Measurements from ENCODE around the gene PELI1.
"Not testable (repeated sequence)": the region's sequence is repeated elsewhere in the genome, so short reads cannot be mapped to it uniquely, and the experiment has no call there.

PELI1 gene

DNA sequence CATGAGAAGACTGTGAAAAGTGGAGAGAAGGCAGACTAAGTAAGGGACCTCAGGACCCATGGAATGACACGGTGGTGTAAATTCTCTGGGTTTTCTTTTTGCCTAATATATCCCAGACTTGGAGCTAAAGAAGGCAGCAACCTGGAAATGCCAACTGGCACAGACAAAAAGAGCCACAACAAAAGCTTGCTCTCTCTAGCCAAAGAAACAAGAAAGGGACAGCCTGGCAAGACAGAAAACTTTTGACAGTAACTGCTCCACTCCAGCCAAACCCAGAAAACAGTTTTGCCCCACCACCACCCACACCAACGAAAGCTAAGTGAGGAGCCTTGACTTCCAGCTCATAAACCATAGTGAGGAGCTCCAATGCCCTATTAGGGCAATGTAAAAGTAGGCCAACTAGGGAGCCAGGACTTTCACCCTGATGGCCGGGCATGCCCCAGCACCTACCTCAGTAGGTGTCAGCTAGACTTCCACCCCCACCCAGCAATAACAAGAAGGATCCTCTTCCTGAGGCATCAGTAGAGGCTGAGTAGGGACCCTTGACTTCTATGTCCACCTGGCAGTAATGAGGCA lies 35.5 kb downstream of the PELI1 start:
- no peaks in the 10 kb centered on the region for H3K9me3 ChIP-seq (ENCODE audit: control insufficient read depth in 2 of 2, low read length in 2 of 2)
- H3K4me3 ChIP-seq (ENCODE audit: low read length in 2 of 2), result no peak overlapping the region
- peaks cover 0 to 11% of the 10 kb centered on the region in 2 donors for H3K36me3 ChIP-seq (ENCODE audit: control insufficient read depth in 2 of 2, insufficient read depth in 2 of 2, low read length in 2 of 2)
- no peak overlapping the region for H3K27ac ChIP-seq (ENCODE audit: low read length)
- peaks cover 13% of the 10 kb centered on the region for H3K4me1 ChIP-seq (ENCODE audit: control insufficient read depth, insufficient read depth, low read length)
- H3K27me3 ChIP-seq (ENCODE audit: control insufficient read depth in 1 of 2, insufficient read depth in 2 of 2, low read length in 2 of 2), result no peaks in the 10 kb centered on the region
- H3K9ac ChIP-seq (ENCODE audit: low read length in 2 of 2), result no peak overlapping the region

DNA sequence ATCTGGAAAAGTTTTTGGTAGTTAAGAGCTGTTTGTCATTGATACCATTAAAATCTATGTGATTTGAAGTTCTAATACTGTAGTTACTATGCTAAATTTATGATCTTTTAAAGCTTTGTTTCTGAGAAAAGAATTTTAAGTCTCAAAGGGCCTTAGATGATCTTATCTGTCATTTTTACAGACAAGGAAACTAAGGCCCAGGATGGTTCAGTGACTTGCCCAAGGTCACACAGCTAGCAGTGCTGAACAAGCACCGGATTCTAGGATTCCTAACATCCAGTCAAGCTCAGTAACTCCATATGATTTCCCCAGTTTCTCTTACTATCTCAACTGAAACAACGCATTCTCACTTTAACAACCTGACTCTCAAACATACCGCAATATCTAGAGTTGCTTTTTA lies 37.7 kb downstream of the PELI1 start:
- Histone ChIP-seq H3K9me3 (ENCODE audit: control insufficient read depth in 2 of 2, low read length in 2 of 2) (no peaks in the 10 kb centered on the region), H3K27me3 (ENCODE audit: control insufficient read depth in 1 of 2, insufficient read depth in 2 of 2, low read length in 2 of 2) (no peaks in the 10 kb centered on the region), H3K4me1 (ENCODE audit: control insufficient read depth, insufficient read depth, low read length) (peaks cover 13% of the 10 kb centered on the region), H3K27ac (ENCODE audit: low read length) (no peak overlapping the region), H3K9ac (ENCODE audit: low read length in 2 of 2) (no peak overlapping the region), H3K36me3 (ENCODE audit: control insufficient read depth in 2 of 2, insufficient read depth in 2 of 2, low read length in 2 of 2) (peaks cover 2 to 11% of the 10 kb centered on the region in 2 donors), H3K4me3 (ENCODE audit: low read length in 2 of 2) (no peak overlapping the region)

DNA sequence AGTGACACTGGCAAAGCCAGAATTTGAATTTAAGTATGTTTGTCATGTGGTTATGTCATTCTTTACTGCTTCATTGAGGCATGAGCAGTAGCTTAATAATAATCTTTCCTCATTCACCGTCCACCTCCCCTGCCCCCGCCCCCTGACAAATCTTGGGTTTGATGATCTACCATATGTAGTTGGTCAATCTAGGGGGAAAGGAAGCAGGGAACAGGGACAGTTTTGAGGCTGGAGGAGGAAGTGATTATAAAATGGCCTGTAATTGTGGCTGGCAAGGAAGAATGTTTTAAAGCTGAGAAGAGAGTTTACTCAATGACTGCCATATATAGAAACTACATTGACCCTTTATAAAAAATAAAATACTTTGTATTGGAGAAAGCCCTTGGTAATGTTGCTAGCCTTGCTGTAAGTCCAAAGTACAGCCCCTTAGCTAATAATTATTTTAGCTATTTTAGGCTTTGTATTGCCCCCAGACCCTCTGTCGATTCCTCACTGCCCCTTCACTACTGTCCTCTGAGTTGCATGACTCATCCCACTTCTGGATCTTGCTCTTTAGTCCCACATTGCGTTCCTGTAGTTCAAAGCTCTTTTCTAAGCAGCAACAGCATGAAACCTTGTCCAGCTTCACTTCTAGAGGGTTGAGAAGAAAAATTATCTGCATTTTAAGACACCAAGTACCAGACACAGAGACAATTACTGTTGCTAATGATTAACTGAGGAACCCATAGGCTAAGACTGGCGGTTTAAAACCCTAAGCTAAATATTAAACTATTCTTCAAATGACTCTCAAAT lies 38.4 kb downstream of the PELI1 start:
- no peak overlapping the region for H3K27ac ChIP-seq (ENCODE audit: low read length)
- H3K4me1 ChIP-seq (ENCODE audit: control insufficient read depth, insufficient read depth, low read length), result peaks cover 13% of the 10 kb centered on the region
- H3K36me3 ChIP-seq (ENCODE audit: control insufficient read depth in 2 of 2, insufficient read depth in 2 of 2, low read length in 2 of 2), result peaks cover 2 to 11% of the 10 kb centered on the region in 2 donors
- H3K9ac ChIP-seq (ENCODE audit: low read length in 2 of 2), result no peak overlapping the region
- H3K9me3 ChIP-seq (ENCODE audit: control insufficient read depth in 2 of 2, low read length in 2 of 2), result no peaks in the 10 kb centered on the region
- H3K27me3 ChIP-seq (ENCODE audit: control insufficient read depth in 1 of 2, insufficient read depth in 2 of 2, low read length in 2 of 2), result no peaks in the 10 kb centered on the region
- H3K4me3 ChIP-seq (ENCODE audit: low read length in 2 of 2), result no peak overlapping the region

- Histone ChIP-seq H3K27ac (ENCODE audit: low read length) (no peak overlapping the region), H3K27me3 (ENCODE audit: control insufficient read depth in 1 of 2, insufficient read depth in 2 of 2, low read length in 2 of 2) (no peaks in the 10 kb centered on the region), H3K9ac (ENCODE audit: low read length in 2 of 2) (no peak overlapping the region), H3K4me3 (ENCODE audit: low read length in 2 of 2) (no peak overlapping the region), H3K9me3 (ENCODE audit: control insufficient read depth in 2 of 2, low read length in 2 of 2) (no peaks in the 10 kb centered on the region), H3K4me1 (ENCODE audit: control insufficient read depth, insufficient read depth, low read length) (peaks cover 13% of the 10 kb centered on the region), H3K36me3 (ENCODE audit: control insufficient read depth in 2 of 2, insufficient read depth in 2 of 2, low read length in 2 of 2) (peaks cover 2 to 11% of the 10 kb centered on the region in 2 donors)
Observed at GRCh38 chr2:64104933-64105332, 39.3 kb downstream of the PELI1 start.

DNA sequence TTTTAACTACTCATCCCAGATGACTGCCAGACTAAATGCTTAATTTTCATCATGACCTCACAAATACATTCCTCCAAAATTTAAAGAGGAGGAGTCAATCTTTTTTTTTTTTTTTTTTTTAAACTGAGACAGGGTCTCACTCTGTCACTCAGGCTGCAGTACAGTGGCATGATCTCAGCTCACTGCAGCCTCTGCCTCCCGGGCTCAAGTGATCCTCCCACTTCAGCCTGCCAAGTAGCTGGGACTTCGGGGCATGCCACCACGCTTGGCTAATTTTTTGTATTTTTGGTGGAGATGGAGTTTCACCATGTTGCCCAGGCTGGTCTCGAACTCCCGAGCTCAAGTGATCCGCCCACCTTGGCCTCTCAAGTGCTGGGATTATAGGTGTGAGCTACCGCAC lies 41.5 kb downstream of the PELI1 start:
- not testable (repeated sequence) for H3K27ac ChIP-seq (ENCODE audit: low read length); H3K4me3 ChIP-seq (ENCODE audit: low read length in 2 of 2); H3K9me3 ChIP-seq (ENCODE audit: control insufficient read depth in 2 of 2, low read length in 2 of 2); H3K4me1 ChIP-seq (ENCODE audit: control insufficient read depth, insufficient read depth, low read length); H3K9ac ChIP-seq (ENCODE audit: low read length in 2 of 2); H3K27me3 ChIP-seq (ENCODE audit: control insufficient read depth in 1 of 2, insufficient read depth in 2 of 2, low read length in 2 of 2)
- peaks cover 4 to 17% of the 10 kb centered on the region in 2 donors for H3K36me3 ChIP-seq (ENCODE audit: control insufficient read depth in 2 of 2, insufficient read depth in 2 of 2, low read length in 2 of 2)

- peaks cover 8 to 22% of the 10 kb centered on the region in 2 donors for H3K36me3 ChIP-seq (ENCODE audit: control insufficient read depth in 2 of 2, insufficient read depth in 2 of 2, low read length in 2 of 2)
Observed at GRCh38 chr2:64101141-64101591, 43.1 kb downstream of the PELI1 start.

GRCh38 chr2:64100584-64100983 lies 43.6 kb downstream of the PELI1 start:
- not testable (repeated sequence) for H3K9me3 ChIP-seq (ENCODE audit: control insufficient read depth in 2 of 2, low read length in 2 of 2); H3K27ac ChIP-seq (ENCODE audit: low read length); H3K27me3 ChIP-seq (ENCODE audit: control insufficient read depth in 1 of 2, insufficient read depth in 2 of 2, low read length in 2 of 2); H3K4me1 ChIP-seq (ENCODE audit: control insufficient read depth, insufficient read depth, low read length); H3K4me3 ChIP-seq (ENCODE audit: low read length in 2 of 2); H3K9ac ChIP-seq (ENCODE audit: low read length in 2 of 2)
- peaks cover 13 to 23% of the 10 kb centered on the region in 2 donors for H3K36me3 ChIP-seq (ENCODE audit: control insufficient read depth in 2 of 2, insufficient read depth in 2 of 2, low read length in 2 of 2)

More at GRCh38 chr2:64101141-64101591, 43.1 kb downstream of the PELI1 start:
- Histone ChIP-seq H3K4me1 (ENCODE audit: control insufficient read depth, insufficient read depth, low read length) (peaks cover 6% of the 10 kb centered on the region), H3K9me3 (ENCODE audit: control insufficient read depth in 2 of 2, low read length in 2 of 2) (no peaks in the 10 kb centered on the region), H3K4me3 (ENCODE audit: low read length in 2 of 2) (no peak overlapping the region), H3K27me3 (ENCODE audit: control insufficient read depth in 1 of 2, insufficient read depth in 2 of 2, low read length in 2 of 2) (no peaks in the 10 kb centered on the region), H3K27ac (ENCODE audit: low read length) (no peak overlapping the region), H3K9ac (ENCODE audit: low read length in 2 of 2) (no peak overlapping the region)

DNA sequence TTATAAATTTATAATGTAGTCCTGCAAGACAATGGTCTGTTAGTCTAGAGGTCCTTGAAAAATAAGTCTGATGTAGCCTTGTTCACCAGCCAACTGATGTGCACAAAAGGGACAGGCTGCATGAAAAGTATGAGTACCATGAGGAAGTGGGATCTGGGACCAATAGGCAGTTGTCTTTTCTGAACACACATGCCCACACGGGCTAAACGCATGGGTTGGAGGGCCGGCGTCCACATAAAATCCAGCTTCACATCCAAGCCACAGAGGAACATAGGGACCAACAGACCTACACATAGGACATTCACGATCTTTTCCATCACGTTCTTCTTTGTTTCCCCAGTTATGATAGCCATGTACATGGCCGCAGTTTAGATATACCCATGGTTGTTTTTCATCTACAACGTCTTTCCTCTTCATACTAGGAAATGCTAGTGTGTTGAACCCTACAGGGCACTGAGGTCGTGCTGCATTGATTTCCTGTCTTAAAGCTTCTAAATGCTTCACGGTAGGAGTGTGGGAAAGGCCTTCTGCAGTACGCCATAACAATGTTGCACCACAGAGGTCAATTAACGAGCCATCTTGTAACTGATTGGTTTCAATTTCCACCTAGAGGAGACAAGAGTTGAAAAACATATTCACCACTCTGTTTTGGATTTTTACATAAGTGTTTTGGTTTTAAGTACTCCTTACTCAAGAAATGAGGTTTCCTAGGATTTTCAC lies 49.4 kb downstream of the PELI1 start:
- Histone ChIP-seq H3K4me3 (ENCODE audit: low read length in 2 of 2) (no peak overlapping the region), H3K27me3 (ENCODE audit: control insufficient read depth in 1 of 2, insufficient read depth in 2 of 2, low read length in 2 of 2) (no peaks in the 10 kb centered on the region), H3K9ac (ENCODE audit: low read length in 2 of 2) (no peak overlapping the region), H3K4me1 (ENCODE audit: control insufficient read depth, insufficient read depth, low read length) (no peaks in the 10 kb centered on the region), H3K27ac (ENCODE audit: low read length) (no peak overlapping the region), H3K36me3 (ENCODE audit: control insufficient read depth in 2 of 2, insufficient read depth in 2 of 2, low read length in 2 of 2) (peaks cover 27 to 32% of the 10 kb centered on the region in 2 donors), H3K9me3 (ENCODE audit: control insufficient read depth in 2 of 2, low read length in 2 of 2) (no peaks in the 10 kb centered on the region)

DNA sequence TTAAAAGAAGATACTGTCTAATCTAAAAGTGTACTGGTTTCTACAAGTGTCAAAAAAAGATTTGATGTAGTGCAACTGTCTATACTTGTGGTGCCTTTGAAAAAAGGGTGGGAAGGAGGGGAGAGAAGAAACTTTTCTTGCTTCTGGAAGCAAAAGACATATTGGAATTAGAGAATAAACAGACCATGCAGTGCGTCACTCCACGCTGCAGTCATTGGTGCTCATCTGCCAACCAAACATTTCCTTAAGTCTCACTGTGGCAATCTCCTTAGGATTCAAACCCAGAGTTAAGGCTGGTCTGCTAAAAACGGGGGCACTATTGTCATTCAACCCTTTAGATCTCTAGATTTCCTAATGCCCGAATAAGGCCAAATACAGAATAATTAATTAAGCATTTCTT lies 50.9 kb downstream of the PELI1 start:
- H3K4me3 ChIP-seq (ENCODE audit: low read length in 2 of 2), result no peak overlapping the region
- no peak overlapping the region for H3K27ac ChIP-seq (ENCODE audit: low read length)
- no peaks in the 10 kb centered on the region for H3K4me1 ChIP-seq (ENCODE audit: control insufficient read depth, insufficient read depth, low read length)
- peaks cover 25 to 27% of the 10 kb centered on the region in 2 donors for H3K36me3 ChIP-seq (ENCODE audit: control insufficient read depth in 2 of 2, insufficient read depth in 2 of 2, low read length in 2 of 2)
- H3K9me3 ChIP-seq (ENCODE audit: control insufficient read depth in 2 of 2, low read length in 2 of 2), result no peaks in the 10 kb centered on the region
- no peaks in the 10 kb centered on the region for H3K27me3 ChIP-seq (ENCODE audit: control insufficient read depth in 1 of 2, insufficient read depth in 2 of 2, low read length in 2 of 2)
- no peak overlapping the region for H3K9ac ChIP-seq (ENCODE audit: low read length in 2 of 2)

- no peaks in the 10 kb centered on the region for H3K4me1 ChIP-seq (ENCODE audit: control insufficient read depth, insufficient read depth, low read length)
- H3K4me3 ChIP-seq (ENCODE audit: low read length in 2 of 2), result no peak overlapping the region
- no peaks in the 10 kb centered on the region for H3K27me3 ChIP-seq (ENCODE audit: control insufficient read depth in 1 of 2, insufficient read depth in 2 of 2, low read length in 2 of 2)
- no peak overlapping the region for H3K27ac ChIP-seq (ENCODE audit: low read length)
- peaks cover 25% of the 10 kb centered on the region in 2 donors for H3K36me3 ChIP-seq (ENCODE audit: control insufficient read depth in 2 of 2, insufficient read depth in 2 of 2, low read length in 2 of 2)
- no peak overlapping the region for H3K9ac ChIP-seq (ENCODE audit: low read length in 2 of 2)
- H3K9me3 ChIP-seq (ENCODE audit: control insufficient read depth in 2 of 2, low read length in 2 of 2), result no peaks in the 10 kb centered on the region
Observed at GRCh38 chr2:64092502-64092901, 51.7 kb downstream of the PELI1 start.

Measured in stomach smooth muscle (tissue), 2 donors.